H1 (cell line): Measurements from ENCODE around the gene KCNC1. TPM values are rescaled to one million over a fixed set of nuclear protein-coding genes. Genes with fewer than 3 reads are reported as not detected.

Experiments
- CTCF ChIA-PET: fragments of 300-600 bp; sonication (Branson Sonifier 250); formaldehyde crosslinking; loops from one replicate; lab custom pipeline; 2021; ENCODE audit not compliant: partially characterized antibody; lab: Charles Lee
- POLR2A ChIA-PET: fragments of 300-600 bp; sonication (Branson Sonifier 250); formaldehyde crosslinking; loops from one replicate; lab custom pipeline; 2021; ENCODE audit warnings: inconsistent platforms; ENCODE audit not compliant: partially characterized antibody; lab: Charles Lee
- DNase-seq, 2 experiments: peaks; one replicate each; pipeline versions ENCODE4 v3.0.0 to v3.0.0-alpha.2; 2010 to 2022; ENCODE audit warnings: low spot score in 2 of 2, low read depth in 1 of 2, mixed read lengths in 1 of 2
- FAIRE-seq: peaks from 2 replicates; lab custom pipeline; 2011; peaks lifted over from hg19 to GRCh38; lab: Jason Lieb, UNC
- H2AFZ ChIP-seq: 2 replicates; pipeline ENCODE4 v1.8.1; 2012; ENCODE audit warnings: low read length, inconsistent platforms
- H2AK5ac ChIP-seq: 2 replicates; pipeline ENCODE4 v1.6.1; 2013; ENCODE audit warnings: low read depth, low read length
- H2BK120ac ChIP-seq: replicated peaks from 2 replicates; pipeline ENCODE3; 2013; ENCODE audit warnings: low read depth, low read length, inconsistent platforms
- H2BK12ac ChIP-seq: 2 replicates; pipeline ENCODE4 v1.6.1; 2013; ENCODE audit warnings: low read depth, low read length
- H2BK15ac ChIP-seq: 2 replicates; pipeline ENCODE4 v1.6.1; 2013; ENCODE audit warnings: low read length
- H2BK20ac ChIP-seq: 2 replicates; pipeline ENCODE4 v1.6.1; 2013; ENCODE audit warnings: low read length
- H2BK5ac ChIP-seq: 2 replicates; pipeline ENCODE4 v1.6.1; 2013; ENCODE audit warnings: low read depth, low read length
- H3K14ac ChIP-seq: 2 replicates; pipeline ENCODE4 v1.6.1; 2013; ENCODE audit warnings: inconsistent platforms; ENCODE audit not compliant: insufficient read length
- H3K18ac ChIP-seq: 2 replicates; pipeline ENCODE4 v1.6.1; 2013; ENCODE audit warnings: low read length; ENCODE audit errors: extremely low read depth
- H3K23ac ChIP-seq: 2 replicates; pipeline ENCODE4 v1.6.1; 2013; ENCODE audit warnings: inconsistent platforms; ENCODE audit not compliant: insufficient read length
- H3K23me2 ChIP-seq: 2 replicates; pipeline ENCODE4 v1.6.1; 2013; ENCODE audit warnings: low read depth, low read length
- H3K27ac ChIP-seq: 2 replicates; pipeline ENCODE4 v1.6.1; 2011; ENCODE audit warnings: low read depth, low read length, inconsistent platforms
- H3K27me3 ChIP-seq, 4 experiments: replicated peaks in 1 of 4; 1 replicate in 1 of 4; 2 replicates in 3 of 4; pipeline versions ENCODE4 v1.6.1 to v1.8.1; 2011 to 2013; ENCODE audit warnings: low read length in 3 of 4, mild to moderate bottlenecking in 3 of 4, inconsistent platforms in 2 of 4, mixed read lengths in 2 of 4, moderate library complexity in 1 of 4; ENCODE audit not compliant: control insufficient read depth in 3 of 4, insufficient read depth in 3 of 4; ENCODE audit errors: extremely low read depth in 1 of 4
- H3K36me3 ChIP-seq, 4 experiments: 2 replicates each; pipeline versions ENCODE4 v1.6.1 to v1.8.1; 2011 to 2013; ENCODE audit warnings: mild to moderate bottlenecking in 4 of 4, low read length in 3 of 4, moderate library complexity in 2 of 4, control low read depth in 1 of 4, inconsistent platforms in 1 of 4; ENCODE audit not compliant: insufficient read depth in 4 of 4, control insufficient read depth in 2 of 4
- H3K4ac ChIP-seq: replicated peaks from 2 replicates; pipeline ENCODE3; 2013; ENCODE audit warnings: low read length, low read depth, mixed read lengths, inconsistent platforms; ENCODE audit not compliant: insufficient read length
- H3K4me1 ChIP-seq, 4 experiments: replicated peaks in 1 of 4; 1 replicate in 1 of 4; 2 replicates in 3 of 4; pipeline versions ENCODE4 v1.6.1 to v1.8.1; 2011 to 2013; ENCODE audit warnings: low read length in 3 of 4, inconsistent platforms in 2 of 4, mixed read lengths in 1 of 4; ENCODE audit not compliant: insufficient read depth in 4 of 4, control insufficient read depth in 3 of 4
- H3K4me2 ChIP-seq, 2 experiments: 2 replicates each; pipeline versions ENCODE4 v1.6.1 to v1.8.1; 2011 to 2013; ENCODE audit warnings: low read depth in 2 of 2, low read length in 2 of 2, control low read depth in 1 of 2, inconsistent platforms in 1 of 2, mild to moderate bottlenecking in 1 of 2; ENCODE audit not compliant: insufficient read depth in 1 of 2
- H3K4me3 ChIP-seq, 4 experiments: fragments of 200-600, 300-600 bp in 1 of 4; sonication (generic), shearing (Covaris generic), sonication (Bioruptor Twin) in 1 of 4; 2 replicates each; pipeline versions ENCODE4 v1.5.1 to v1.8.1; 2011 to 2016; ENCODE audit warnings: low read length in 4 of 4, low read depth in 3 of 4, control low read depth in 2 of 4, inconsistent platforms in 2 of 4, mild to moderate bottlenecking in 2 of 4, mixed read lengths in 1 of 4, moderate library complexity in 1 of 4; ENCODE audit not compliant: insufficient read depth in 2 of 4; ENCODE audit errors: extremely low read depth in 1 of 4
- H3K56ac ChIP-seq: replicated peaks from 2 replicates; pipeline ENCODE3; 2013; ENCODE audit warnings: low read depth, mild to moderate bottlenecking, mixed read lengths, low read length, inconsistent platforms; ENCODE audit not compliant: insufficient read length
- H3K79me1 ChIP-seq: 2 replicates; pipeline ENCODE4 v1.6.1; 2013; ENCODE audit warnings: low read depth, low read length, control low read depth
- H3K79me2 ChIP-seq, 2 experiments: 2 replicates each; pipeline versions ENCODE4 v1.6.1 to v1.8.1; 2012 to 2013; ENCODE audit warnings: low read length in 2 of 2, mild to moderate bottlenecking in 2 of 2, inconsistent platforms in 1 of 2; ENCODE audit not compliant: insufficient read depth in 2 of 2, control insufficient read depth in 1 of 2
- H3K9ac ChIP-seq, 4 experiments: replicated peaks in 1 of 4; 1 replicate in 1 of 4; 2 replicates in 3 of 4; pipeline versions ENCODE4 v1.6.1 to v1.8.1; 2011 to 2013; ENCODE audit warnings: low read depth in 3 of 4, low read length in 3 of 4, control low read depth in 2 of 4, mild to moderate bottlenecking in 2 of 4, moderate library complexity in 2 of 4, inconsistent platforms in 1 of 4; ENCODE audit errors: extremely low read depth in 1 of 4
- H3K9me3 ChIP-seq, 2 experiments: 2 replicates each; pipeline versions ENCODE4 v1.6.1 to v1.8.1; 2012 to 2013; ENCODE audit warnings: mild to moderate bottlenecking in 2 of 2, moderate library complexity in 2 of 2, control low read depth in 1 of 2, inconsistent platforms in 1 of 2, low read depth in 1 of 2, low read length in 1 of 2, mixed read lengths in 1 of 2; ENCODE audit not compliant: insufficient read depth in 2 of 2
- H4K20me1 ChIP-seq, 2 experiments: replicated peaks in 1 of 2; 2 replicates each; pipeline versions ENCODE3 to v1.8.1; 2011 to 2013; ENCODE audit warnings: inconsistent platforms in 2 of 2, low read length in 2 of 2, mild to moderate bottlenecking in 1 of 2; ENCODE audit not compliant: insufficient read depth in 2 of 2, control insufficient read depth in 1 of 2
- H4K5ac ChIP-seq: 2 replicates; pipeline ENCODE4 v1.6.1; 2013; ENCODE audit warnings: low read length, low read depth, mixed read lengths, inconsistent platforms; ENCODE audit not compliant: insufficient read length
- H4K8ac ChIP-seq: 2 replicates; pipeline ENCODE4 v1.8.0; 2013; ENCODE audit warnings: mild to moderate bottlenecking, moderate library complexity, low read length, inconsistent platforms; ENCODE audit not compliant: insufficient read depth; ENCODE audit errors: extremely low read depth
- H4K91ac ChIP-seq: replicated peaks from 2 replicates; pipeline ENCODE3; 2013; ENCODE audit warnings: low read length, mixed read lengths, inconsistent platforms; ENCODE audit not compliant: insufficient read length
- ATF2 ChIP-seq: IDR thresholded peaks from 2 replicates; pipeline ENCODE4 v1.6.1; 2012; ENCODE audit warnings: low read length, inconsistent platforms
- EZH2 ChIP-seq: fragments of 200-600 bp; sonication (generic); IDR thresholded peaks from 2 replicates; pipeline ENCODE4 v1.7.1; 2012; ENCODE audit warnings: low read depth, mild to moderate bottlenecking, moderate library complexity, low read length, inconsistent platforms; ENCODE audit not compliant: severe bottlenecking
- GTF2F1 ChIP-seq: IDR thresholded peaks from 2 replicates; pipeline ENCODE4 v1.6.1; 2012; ENCODE audit warnings: low read depth, low read length, improper control_type of control experiment, borderline replicate concordance
- KDM4A ChIP-seq: IDR thresholded peaks from one replicate; pipeline ENCODE4 v1.7.1; 2012; ENCODE audit warnings: low read depth, mild to moderate bottlenecking, moderate library complexity, low read length, inconsistent platforms; ENCODE audit not compliant: severe bottlenecking
- KDM5A ChIP-seq: fragments of 200-600 bp; IDR thresholded peaks from 2 replicates; pipeline ENCODE4 v1.7.1; 2012; ENCODE audit warnings: mild to moderate bottlenecking, low read length, inconsistent platforms, mixed read lengths
- PHF8 ChIP-seq: fragments of 200-600 bp; sonication (generic); conservative IDR thresholded peaks from 2 replicates; pipeline ENCODE4 v1.7.1; 2012; ENCODE audit warnings: low read depth, mild to moderate bottlenecking, inconsistent platforms, low read length, moderate library complexity
- POLR2A ChIP-seq, 2 experiments: IDR thresholded peaks; 1 replicate in 1 of 2; 2 replicates in 1 of 2; pipeline ENCODE4 v1.6.1; 2011; ENCODE audit warnings: low read depth in 2 of 2, low read length in 2 of 2, mild to moderate bottlenecking in 2 of 2; ENCODE audit errors: control extremely low read depth in 1 of 2
- SP1 ChIP-seq: IDR thresholded peaks from 2 replicates; pipeline ENCODE4 v1.6.1; 2011; ENCODE audit warnings: low read depth, low read length
- TAF7 ChIP-seq: optimal IDR thresholded peaks from 2 replicates; pipeline ENCODE3; 2011; ENCODE audit warnings: low read depth, mild to moderate bottlenecking, inconsistent platforms, low read length, moderate library complexity, borderline replicate concordance
- WGBS, 2 experiments: shearing (Covaris generic) in 1 of 2; methylation state at CpG; one replicate each; pipeline versions ENCODE4 v1.1.6 to v1.1.7; 2013 to 2015; ENCODE audit warnings: low lambda C conversion rate in 2 of 2, mixed read lengths in 2 of 2, inconsistent platforms in 1 of 2, low coverage in 1 of 2, missing lambda C conversion rate in 1 of 2; ENCODE audit not compliant: insufficient replicate concordance in 2 of 2, insufficient coverage in 1 of 2, insufficient read length in 1 of 2; ENCODE audit errors: extremely low coverage in 1 of 2, missing lambda C conversion rate in 1 of 2; 5-methylcytosine and 5-hydroxymethylcytosine counted together
- polyA plus RNA-seq, 7 experiments: library from polyadenylated mRNA; depleted of rRNA in 3 of 7; stranded (reverse) in 5 of 7; unstranded in 2 of 7; fragments of >200 nt in 5 of 7; fragments of 200-250 nt in 2 of 7; gene quantifications; 1 replicate in 5 of 7; 2 replicates in 1 of 7; 4 replicates in 1 of 7; pipeline versions ENCODE4 v1.2.1 to v1.2.3, GENCODE V29; 2011 to 2013; ENCODE audit warnings: missing spikeins in 2 of 7, mixed read lengths in 2 of 7
- total RNA-seq: library from RNA; stranded (reverse); fragmentation: NEBNext Ultra II Directional; extraction: Animal tissue kit (Norgen Biotek cat#: 25700); gene quantifications from 2 replicates; pipeline ENCODE4 v1.2.1, GENCODE V29; 2021

Gene KCNC1
- total and polyA plus RNA-seq, 2 of the 8 experiments (the other 6 are each of a cell fraction or from before 2014, with no cell fraction given): 0.11 to 0.26 TPM

- Histone ChIP-seq H3K27me3 (no peaks in the 10 kb centered on the region), H3K18ac (no peak overlapping the region), H3K23ac (no peak overlapping the region), H2BK12ac (no peak overlapping the region), H3K23me2 (no peaks in the 10 kb centered on the region), H2BK120ac (no peak overlapping the region), H2BK20ac (no peak overlapping the region), H3K36me3 (no peaks in the 10 kb centered on the region), H3K56ac (no peak overlapping the region), H3K27ac (no peak overlapping the region), H3K79me1 (no peaks in the 10 kb centered on the region), H2AK5ac (no peak overlapping the region), H2BK5ac (no peak overlapping the region), H2AFZ (no peak overlapping the region), H4K5ac (no peak overlapping the region), H3K4me2 (no peak overlapping the region), H3K9ac (no peak overlapping the region), H3K9me3 (no peaks in the 10 kb centered on the region), H2BK15ac (no peak overlapping the region), H3K79me2 (no peaks in the 10 kb centered on the region), H3K4me1 (0 out of 7 replicates have a peak, but pooled peaks cover 0 to 2% (median 0%) of the 10 kb centered on the region in 4 experiments), H4K20me1 (no peaks in the 10 kb centered on the region), H4K8ac (no peak overlapping the region), H3K4me3 (no peak overlapping the region), H3K4ac (no peak overlapping the region), H3K14ac (no peak overlapping the region), H4K91ac (no peak overlapping the region)
- WGBS, 2 experiments: 83% methylated on average over 4 of the region's 4 CpGs; no CpG with 5 or more reads in 1 of the 2 experiments
- ChIA-PET POLR2A (no interaction called here), CTCF (interaction anchor here (0.6 to 2.0 kb wide), 5 partner anchors 20 to 168 kb away, joined by 3 to 5 read pairs (median 4); no protein-coding TSS in a partner anchor)
- FAIRE-seq (no peak), DNase-seq (no peak)
- no peak for TF ChIP-seq TAF7
- TF ChIP-seq GTF2F1: no peak
- TF ChIP-seq POLR2A (IDR thresholded peaks at IDR 0.05; ENCODE audit: control extremely low read depth in 1 of 2, low read depth in 2 of 2, low read length in 2 of 2): no peak
- TF ChIP-seq KDM4A: no peak
- TF ChIP-seq EZH2: no peak
- no peak for TF ChIP-seq ATF2
- TF ChIP-seq SP1: no peak
- TF ChIP-seq KDM5A: no peak
- TF ChIP-seq PHF8: no peak
These were observed 87.2 kb downstream of the KCNC1 start for GRCh38 chr11:17821648-17822400.
